ENCODE results near the gene GRK5. TPM values are rescaled to one million over a fixed set of nuclear protein-coding genes. Genes with fewer than 3 reads are reported as not detected.

Gene GRK5
- total RNA-seq, 1 experiment from 2014 or later = 4.5 TPM

DNA sequence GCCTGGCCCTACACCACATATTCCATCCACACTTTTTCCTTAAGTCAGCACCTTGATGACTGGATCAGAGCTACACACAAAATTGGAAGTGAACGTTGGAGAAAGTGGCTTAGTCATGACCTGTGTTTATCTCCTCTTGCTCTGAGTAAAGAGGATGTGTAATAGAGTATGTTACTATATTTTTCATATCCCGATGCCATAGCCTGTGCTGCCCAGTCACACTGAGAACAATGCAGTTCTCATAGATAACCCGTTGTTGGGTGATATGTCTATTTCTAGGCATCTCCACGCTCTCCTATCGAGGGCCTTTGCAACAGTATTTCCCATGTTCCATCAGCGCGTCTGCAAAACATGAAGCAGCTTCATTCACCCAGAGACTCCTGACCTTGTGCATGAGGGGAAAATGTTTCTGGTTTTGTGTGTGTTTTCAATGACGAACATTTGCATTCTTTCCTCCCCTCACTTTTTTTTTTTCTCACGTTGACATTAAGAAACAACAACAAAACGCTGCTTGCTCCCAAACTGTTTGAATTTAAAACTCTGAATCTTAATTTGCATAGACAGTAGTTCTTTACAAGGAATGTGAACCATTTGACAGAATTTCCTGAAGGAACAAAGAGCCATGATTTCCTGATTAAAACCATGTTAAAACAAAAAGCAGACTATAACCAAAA lies 43.4 kb downstream of the GRK5 start:
- Histone ChIP-seq H3K9me3 (ENCODE audit: low read length) (no peaks in the 10 kb centered on the region), H3K27ac (ENCODE audit: low read length) (peak overlapping the region; percentile 63), H2AFZ (ENCODE audit: low read length) (peak overlapping the region; percentile 8; the same call in 1 of the 2 replicates), H3F3A (ENCODE audit: low read length, unreplicated experiment) (peaks cover 5% of the 10 kb centered on the region), H4K20me1 (ENCODE audit: low read length) (no peaks in the 10 kb centered on the region), H3K4me1 (ENCODE audit: insufficient read depth, low read length) (peaks cover 61% of the 10 kb centered on the region), H3K9me2 (replicated peaks; ENCODE audit: low read length) (no peaks in the 10 kb centered on the region), H3K27me3 (ENCODE audit: low read length) (no peaks in the 10 kb centered on the region), H3K4me3 (ENCODE audit: low read length) (no peak overlapping the region), H3K9ac (ENCODE audit: low read length) (no peak overlapping the region), H3K79me2 (ENCODE audit: low read length) (no peaks in the 10 kb centered on the region), H3K4me2 (ENCODE audit: low read length) (peak overlapping the region; percentile 16), H3K36me3 (ENCODE audit: low read depth, low read length) (no peaks in the 10 kb centered on the region)
- ATAC-seq = peak; percentile 66
- CTCF ChIA-PET = interaction anchor here (1.0 kb wide), 1 partner anchor 199 kb away, joined by 3 read pairs; no protein-coding TSS in a partner anchor
- intact Hi-C loops (cut with micrococcal nuclease) = no loop called here
- peak; percentile 81 for DNase-seq
- BruUV-seq (replicated peaks) = no TSS peak
- TF ChIP-seq EZH2phosphoT487 (IDR thresholded peaks at IDR 0.05; ENCODE audit: borderline replicate concordance, low read length) = no peak
- no peak for TF ChIP-seq CTCF (conservative IDR thresholded peaks at IDR 0.05; ENCODE audit: low read depth, low read length)
- TF ChIP-seq EZH2 (IDR thresholded peaks at IDR 0.05; ENCODE audit: low read length, unreplicated experiment) = no peak
- POLR2A ChIA-PET (ENCODE audit: unreplicated experiment) = no interaction called here

GRCh38 chr10:119251315-119251708 lies 43.9 kb downstream of the GRK5 start:
- no TSS peak for BruUV-seq (replicated peaks)
- 0 out of 2 replicates have a peak overlapping the region, but pooled peaks have one; percentile 8 for H2AFZ ChIP-seq (ENCODE audit: low read length)
- H3K4me1 ChIP-seq (ENCODE audit: insufficient read depth, low read length) = peaks cover 61% of the 10 kb centered on the region
- CTCF ChIA-PET = no interaction called here
- H3K79me2 ChIP-seq (ENCODE audit: low read length) = no peaks in the 10 kb centered on the region
- DNase-seq (no peak), ATAC-seq (no peak)
- no peak overlapping the region for H3K9ac ChIP-seq (ENCODE audit: low read length)
- TF ChIP-seq EZH2phosphoT487 (IDR thresholded peaks at IDR 0.05; ENCODE audit: borderline replicate concordance, low read length) (no peak), CTCF (conservative IDR thresholded peaks at IDR 0.05; ENCODE audit: low read depth, low read length) (no peak), EZH2 (IDR thresholded peaks at IDR 0.05; ENCODE audit: low read length, unreplicated experiment) (no peak)
- no peaks in the 10 kb centered on the region for H3K9me3 ChIP-seq (ENCODE audit: low read length)
- intact Hi-C loops (cut with micrococcal nuclease) = no loop called here
- POLR2A ChIA-PET (ENCODE audit: unreplicated experiment) = no interaction called here
- H3K36me3 ChIP-seq (ENCODE audit: low read depth, low read length) = no peaks in the 10 kb centered on the region
- peak overlapping the region; percentile 63 for H3K27ac ChIP-seq (ENCODE audit: low read length)
- H3K9me2 ChIP-seq (replicated peaks; ENCODE audit: low read length) = no peaks in the 10 kb centered on the region
- no peaks in the 10 kb centered on the region for H3K27me3 ChIP-seq (ENCODE audit: low read length)
- no peaks in the 10 kb centered on the region for H4K20me1 ChIP-seq (ENCODE audit: low read length)
- H3K4me2 ChIP-seq (ENCODE audit: low read length) = peak overlapping the region; percentile 16
- H3F3A ChIP-seq (ENCODE audit: low read length, unreplicated experiment) = peaks cover 5% of the 10 kb centered on the region
- H3K4me3 ChIP-seq (ENCODE audit: low read length) = no peak overlapping the region

- H3K27me3 ChIP-seq (ENCODE audit: low read length) = no peaks in the 10 kb centered on the region
- H3K9me3 ChIP-seq (ENCODE audit: low read length) = no peaks in the 10 kb centered on the region
- peaks cover 56% of the 10 kb centered on the region for H3K4me1 ChIP-seq (ENCODE audit: insufficient read depth, low read length)
- H3K27ac ChIP-seq (ENCODE audit: low read length) = no peak overlapping the region
- POLR2A ChIA-PET (ENCODE audit: unreplicated experiment) = no interaction called here
- H3K36me3 ChIP-seq (ENCODE audit: low read depth, low read length) = no peaks in the 10 kb centered on the region
- H3K9me2 ChIP-seq (replicated peaks; ENCODE audit: low read length) = no peaks in the 10 kb centered on the region
- no peaks in the 10 kb centered on the region for H4K20me1 ChIP-seq (ENCODE audit: low read length)
- H3K79me2 ChIP-seq (ENCODE audit: low read length) = no peaks in the 10 kb centered on the region
- DNase-seq (no peak), ATAC-seq (no peak)
- CTCF ChIA-PET = no interaction called here
- no peak overlapping the region for H3K9ac ChIP-seq (ENCODE audit: low read length)
- no peak overlapping the region for H3K4me3 ChIP-seq (ENCODE audit: low read length)
- H2AFZ ChIP-seq (ENCODE audit: low read length) = no peak overlapping the region
- TF ChIP-seq EZH2phosphoT487 (IDR thresholded peaks at IDR 0.05; ENCODE audit: borderline replicate concordance, low read length) = no peak
- no peak for TF ChIP-seq CTCF (conservative IDR thresholded peaks at IDR 0.05; ENCODE audit: low read depth, low read length)
- no peak for TF ChIP-seq EZH2 (IDR thresholded peaks at IDR 0.05; ENCODE audit: low read length, unreplicated experiment)
- H3K4me2 ChIP-seq (ENCODE audit: low read length) = no peak overlapping the region
- H3F3A ChIP-seq (ENCODE audit: low read length, unreplicated experiment) = peaks cover 5% of the 10 kb centered on the region
- no TSS peak for BruUV-seq (replicated peaks)
- intact Hi-C loops (cut with micrococcal nuclease) = no loop called here
Measured at GRCh38 chr10:119252051-119252465, 44.7 kb downstream of the GRK5 start.
